ENCODE results near the gene KCNMA1.

Gene KCNMA1

GRCh38 chr10:77313066-77313750 is 324.4 kb downstream of the KCNMA1 start:
- no peak for DNase-seq

DNA sequence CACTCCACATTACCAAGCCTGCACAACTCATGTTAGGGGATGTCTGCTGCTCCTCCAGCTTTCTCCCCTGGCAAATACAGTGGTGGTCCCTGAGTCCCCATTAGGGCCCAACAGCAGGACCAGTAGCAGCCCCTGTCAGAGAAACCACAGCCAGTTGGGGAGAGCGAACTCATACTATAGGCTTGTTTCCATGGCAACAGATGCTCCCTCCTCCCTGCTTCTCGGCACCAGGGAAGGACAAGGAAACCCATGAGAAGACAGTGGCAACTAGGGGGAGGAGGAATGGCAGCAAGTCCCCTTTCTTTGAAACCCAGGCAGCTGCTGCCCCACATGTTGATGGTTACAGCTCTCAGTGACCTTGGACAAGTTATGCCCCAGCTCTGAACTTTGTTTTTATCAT is 326.4 kb downstream of the KCNMA1 start:
- no peak for DNase-seq

DNA sequence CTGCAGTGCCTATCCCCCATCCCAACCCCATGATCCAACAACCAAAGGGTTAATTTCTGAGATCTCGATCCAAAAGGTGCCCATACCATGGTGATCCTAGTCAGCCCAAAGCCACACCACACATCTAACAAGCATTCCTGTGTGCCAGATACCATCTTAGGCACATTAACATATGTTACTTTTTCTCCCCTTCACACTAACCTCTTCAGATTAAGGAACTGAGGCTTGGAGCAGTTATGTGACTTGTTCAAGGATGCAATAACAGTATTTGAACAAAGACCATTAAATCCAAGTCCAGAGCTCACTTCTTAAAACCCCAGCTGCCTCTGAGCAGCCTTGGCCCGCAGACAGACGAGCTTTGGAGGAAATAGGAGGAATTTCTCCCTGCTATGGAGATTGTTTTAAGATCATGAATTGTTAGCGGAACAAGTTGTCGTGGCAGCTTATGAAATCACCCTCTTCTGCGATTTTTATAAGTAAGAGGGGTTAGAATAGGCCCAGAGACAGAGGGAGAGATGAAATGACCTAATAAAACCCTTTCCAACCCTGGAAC is 327.2 kb downstream of the KCNMA1 start:
- DNase-seq = no peak

DNA sequence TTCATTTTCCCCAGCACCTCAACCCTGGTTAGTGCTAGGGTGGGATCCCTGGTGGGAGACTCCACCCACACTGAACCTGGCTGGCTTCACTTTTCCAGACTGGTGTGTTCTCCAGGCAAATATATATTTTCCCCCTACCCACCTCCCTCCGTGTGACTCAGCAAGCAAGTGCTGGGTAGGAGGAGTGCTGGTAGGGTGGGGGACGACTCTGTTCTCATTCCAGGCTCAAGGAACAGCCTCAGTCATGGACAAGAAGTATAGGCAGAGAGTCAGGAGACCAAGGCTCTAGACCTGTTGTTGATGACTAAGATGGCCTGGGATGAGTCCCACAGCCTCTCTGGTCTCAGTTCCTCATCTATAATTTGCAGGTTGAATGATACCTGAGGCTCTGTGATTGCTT is 328.1 kb downstream of the KCNMA1 start:
- DNase-seq = no peak

DNA sequence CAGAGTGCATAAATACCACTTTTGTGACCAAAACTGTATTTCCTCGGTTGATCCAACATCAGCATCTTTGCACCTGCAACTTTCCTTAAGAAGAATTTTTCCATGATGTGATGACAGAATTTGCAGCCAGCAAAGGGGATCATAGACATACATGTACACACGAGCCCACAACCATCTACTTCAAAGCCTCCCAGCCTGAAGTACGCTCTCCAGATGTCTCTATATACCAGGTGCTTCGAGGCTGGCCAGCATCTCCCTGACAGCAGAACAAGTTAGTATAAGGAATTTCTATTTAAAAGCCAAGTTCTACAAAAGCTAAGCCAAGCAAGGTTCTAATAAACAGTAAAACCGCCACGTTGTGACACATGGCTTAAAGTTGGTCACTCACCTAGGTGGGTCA is 328.5 kb downstream of the KCNMA1 start:
- no peak for DNase-seq

DNA sequence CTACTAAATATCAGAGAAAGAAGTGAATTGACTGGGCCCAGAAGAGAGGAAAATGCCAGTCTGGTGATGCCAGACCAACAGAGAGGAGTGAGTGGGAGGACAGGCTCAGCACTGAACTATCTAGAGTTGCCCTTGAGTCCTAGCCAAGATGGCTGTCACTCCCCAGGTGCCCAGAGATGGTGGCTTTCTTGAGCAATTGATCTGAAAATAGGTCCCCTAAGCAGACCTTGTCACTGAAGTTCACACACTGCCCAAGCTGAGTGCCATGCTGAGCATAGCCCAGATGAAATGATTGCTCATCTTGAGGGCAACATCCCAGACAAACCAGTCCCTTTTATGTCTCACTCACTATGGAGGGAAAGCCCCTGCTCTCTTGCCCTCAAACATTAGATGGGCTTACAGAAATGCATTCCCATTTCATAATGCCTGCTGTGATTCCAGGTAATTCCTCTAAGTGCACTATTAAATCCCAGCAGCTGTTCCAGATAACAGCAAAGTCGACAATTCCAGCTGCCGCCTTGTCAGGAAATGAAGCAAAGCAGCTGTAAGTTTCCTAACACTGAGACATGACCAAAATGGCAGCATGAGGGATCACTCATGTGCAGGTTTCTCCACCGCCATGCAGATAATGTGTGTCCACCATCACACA is 329.4 kb downstream of the KCNMA1 start:
- DNase-seq = no peak

DNA sequence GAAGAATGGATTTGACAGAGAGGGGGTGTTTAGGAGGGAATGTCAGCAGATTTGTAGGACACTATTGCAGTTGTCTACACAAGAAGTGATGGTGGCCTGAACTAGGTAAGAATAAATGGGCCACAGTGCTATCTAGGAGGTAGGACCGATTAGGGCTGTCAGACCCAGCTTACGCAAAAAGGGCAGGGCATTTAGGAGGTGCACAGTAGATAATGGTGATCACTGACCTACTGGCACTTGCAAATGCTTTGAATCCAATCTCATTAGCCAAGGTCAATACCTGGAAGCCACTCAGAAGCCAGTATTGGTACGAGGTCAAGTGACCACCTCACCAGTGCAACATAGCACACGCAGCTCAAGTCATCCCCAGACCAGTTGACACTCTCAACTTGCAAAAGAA is 330.9 kb downstream of the KCNMA1 start:
- DNase-seq = no peak

DNA sequence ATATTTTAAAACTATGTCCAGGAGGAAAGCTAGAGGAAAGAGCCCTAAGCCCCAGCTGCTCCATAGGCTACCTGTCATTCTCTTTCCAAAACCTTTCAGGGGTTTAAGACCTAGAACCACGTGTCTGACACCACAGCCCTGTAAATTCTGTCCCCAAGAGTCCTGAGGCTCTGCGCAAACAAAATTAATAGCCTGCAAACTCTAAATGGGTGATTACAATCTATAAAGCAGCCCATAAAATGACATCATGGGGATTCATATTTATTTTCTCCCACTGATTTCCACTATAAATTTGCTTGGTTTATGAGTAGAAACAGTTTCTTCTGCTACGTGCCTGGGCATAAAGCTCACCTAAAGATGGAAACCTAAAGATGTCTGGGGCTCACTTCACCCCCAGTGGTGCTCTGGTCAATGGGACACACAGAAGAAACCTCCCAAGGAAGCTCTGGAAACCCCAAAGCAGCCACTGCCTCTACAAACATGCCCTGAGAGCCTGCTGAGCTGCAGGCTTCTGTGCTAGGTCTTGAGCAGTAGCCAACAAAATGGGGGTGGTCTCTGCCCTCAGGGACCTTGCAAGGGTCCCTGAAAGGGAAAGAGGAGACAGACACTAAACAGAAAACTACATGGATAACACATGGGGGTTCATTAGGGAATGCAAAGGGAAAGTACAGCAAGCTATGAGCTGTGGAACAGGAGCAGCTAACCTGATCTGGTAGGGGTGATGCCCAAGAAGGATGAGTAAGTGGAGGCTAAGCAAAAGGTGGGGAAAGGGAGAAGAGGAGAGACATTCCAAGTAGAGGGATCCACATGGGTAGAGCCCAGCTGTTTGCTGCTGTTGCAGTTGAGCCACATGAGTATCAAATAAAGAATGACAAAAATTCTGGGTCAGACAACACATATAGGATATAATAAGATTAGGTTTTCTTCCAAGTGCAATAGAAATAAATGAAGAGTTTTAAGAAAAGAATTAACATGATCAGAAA is 331.7 kb downstream of the KCNMA1 start:
- DNase-seq = no peak

DNA sequence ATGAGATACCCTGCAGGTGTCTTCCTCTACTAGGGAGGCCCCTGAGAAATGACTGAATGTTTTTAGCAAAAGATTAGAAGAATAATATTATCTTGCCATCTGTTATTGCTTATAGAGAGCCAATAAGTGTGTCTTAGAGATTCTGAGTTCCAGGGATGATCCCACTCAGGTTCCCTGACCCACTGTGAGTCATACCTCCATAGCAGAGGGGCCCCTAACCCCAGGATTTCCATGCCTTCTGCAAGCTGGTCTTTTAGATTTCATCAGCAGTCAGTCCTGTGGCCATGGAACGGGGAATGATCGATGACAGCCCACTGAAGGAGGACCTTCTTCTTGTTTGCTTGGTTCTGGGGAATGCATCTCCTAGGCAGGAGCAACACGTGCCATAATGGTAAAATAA is 333.4 kb downstream of the KCNMA1 start:
- DNase-seq = no peak

DNA sequence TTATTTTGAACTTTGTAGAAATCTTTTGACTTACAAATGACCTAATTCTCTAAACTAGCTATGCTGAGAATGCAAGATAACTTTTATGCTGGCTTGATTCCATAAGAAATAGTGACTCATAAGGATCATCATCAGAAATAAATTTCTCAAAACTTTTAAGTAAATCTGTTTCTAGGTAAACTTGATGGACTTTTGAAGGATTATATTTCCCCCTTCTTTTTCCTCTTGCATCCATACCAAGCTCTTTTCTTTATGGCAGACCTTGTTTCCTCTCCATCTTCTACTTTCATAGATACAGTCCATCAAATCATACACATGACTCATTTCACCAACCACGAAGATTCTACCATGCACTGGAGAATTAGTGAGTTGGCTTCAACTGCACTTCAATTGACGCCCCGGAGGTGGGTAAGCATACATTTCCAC is 336.3 kb downstream of the KCNMA1 start:
- DNase-seq = no peak

GRCh38 chr10:77300682-77301302 is 336.8 kb downstream of the KCNMA1 start:
- DNase-seq = no peak

- no peak for DNase-seq
Measured at GRCh38 chr10:77299320-77299719, 338.3 kb downstream of the KCNMA1 start.

DNA sequence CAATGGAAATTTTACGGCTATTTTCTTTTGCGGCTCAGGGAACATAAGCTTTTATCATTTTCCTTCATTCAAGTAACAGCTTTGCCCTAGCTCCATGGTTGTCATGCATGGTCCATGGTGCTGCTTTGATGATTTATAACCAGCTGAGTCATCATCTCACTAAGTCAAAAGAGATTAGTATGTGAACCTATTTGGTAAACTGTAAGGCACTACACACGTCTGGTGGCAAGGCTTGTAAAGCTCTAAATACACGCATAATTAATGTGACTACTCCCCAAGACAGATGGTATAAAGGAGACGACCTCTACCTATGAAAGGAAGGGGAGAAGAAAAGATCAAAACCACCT is 340.2 kb downstream of the KCNMA1 start:
- no peak for DNase-seq

GRCh38 chr10:77296534-77297392 is 340.8 kb downstream of the KCNMA1 start:
- DNase-seq = no peak

- no peak for DNase-seq
Measured at GRCh38 chr10:77293773-77294172, 343.8 kb downstream of the KCNMA1 start.

DNA sequence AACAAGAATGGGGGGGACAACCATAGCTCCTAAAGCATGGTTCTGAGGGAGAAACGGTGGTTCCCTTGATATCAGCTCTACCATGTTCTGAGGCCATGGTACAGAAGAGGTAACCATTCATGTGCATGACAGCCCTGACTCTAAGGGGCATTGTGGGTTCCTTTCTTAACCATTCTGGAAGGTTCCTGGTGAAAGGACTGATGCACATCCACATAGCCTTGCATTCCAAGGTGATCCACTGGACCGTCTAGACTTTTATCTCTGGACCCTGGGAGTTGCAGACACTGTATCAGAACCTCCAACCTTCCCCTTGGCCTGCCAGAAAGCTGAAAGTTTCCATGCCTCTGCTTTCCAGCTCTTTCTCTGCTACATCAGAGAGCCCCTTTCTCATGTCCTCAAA is 344.3 kb downstream of the KCNMA1 start:
- no peak for DNase-seq

DNA sequence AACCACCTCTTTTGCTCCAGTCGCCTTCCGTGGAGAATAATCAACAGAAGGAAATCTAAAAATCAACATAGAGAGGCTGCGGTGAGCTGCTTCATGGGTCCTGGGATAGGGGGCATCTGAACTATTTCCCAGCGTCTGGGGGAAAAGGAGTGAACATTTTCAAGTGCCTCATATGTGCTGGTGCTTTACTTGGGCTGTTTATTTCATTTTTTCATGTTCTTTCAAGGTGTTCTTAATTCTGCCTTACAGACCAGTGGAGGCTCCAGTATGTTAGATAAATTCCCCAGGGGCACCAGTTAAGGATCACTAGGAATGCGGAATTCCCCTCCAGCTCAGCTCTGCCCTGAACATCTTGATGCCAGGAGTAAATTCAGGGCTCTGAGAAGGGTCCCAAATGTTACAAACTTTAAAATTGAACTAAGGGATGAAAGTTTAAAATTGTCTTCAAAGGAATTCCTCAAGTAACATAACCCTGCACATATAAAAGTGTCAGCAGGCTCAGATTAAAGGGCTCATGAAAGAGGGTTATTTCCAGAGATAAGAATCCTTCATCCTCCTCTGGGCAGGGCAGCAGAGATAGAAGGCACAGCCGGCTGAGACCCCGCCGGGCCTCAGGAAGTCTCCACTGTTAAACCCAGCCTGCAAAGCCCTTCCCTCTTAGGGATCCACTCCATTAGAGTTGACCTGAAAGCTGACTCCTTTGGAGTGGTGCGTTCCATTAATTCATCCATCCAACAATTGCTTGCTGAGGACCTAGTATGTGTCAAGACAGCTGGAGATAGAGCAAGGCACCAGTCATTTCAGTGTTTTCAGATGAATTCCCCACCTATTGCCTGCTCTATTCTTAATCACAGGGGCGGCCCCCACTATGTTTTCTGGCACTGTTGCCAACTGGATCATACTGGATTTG is 345.8 kb downstream of the KCNMA1 start:
- no peak for DNase-seq

DNA sequence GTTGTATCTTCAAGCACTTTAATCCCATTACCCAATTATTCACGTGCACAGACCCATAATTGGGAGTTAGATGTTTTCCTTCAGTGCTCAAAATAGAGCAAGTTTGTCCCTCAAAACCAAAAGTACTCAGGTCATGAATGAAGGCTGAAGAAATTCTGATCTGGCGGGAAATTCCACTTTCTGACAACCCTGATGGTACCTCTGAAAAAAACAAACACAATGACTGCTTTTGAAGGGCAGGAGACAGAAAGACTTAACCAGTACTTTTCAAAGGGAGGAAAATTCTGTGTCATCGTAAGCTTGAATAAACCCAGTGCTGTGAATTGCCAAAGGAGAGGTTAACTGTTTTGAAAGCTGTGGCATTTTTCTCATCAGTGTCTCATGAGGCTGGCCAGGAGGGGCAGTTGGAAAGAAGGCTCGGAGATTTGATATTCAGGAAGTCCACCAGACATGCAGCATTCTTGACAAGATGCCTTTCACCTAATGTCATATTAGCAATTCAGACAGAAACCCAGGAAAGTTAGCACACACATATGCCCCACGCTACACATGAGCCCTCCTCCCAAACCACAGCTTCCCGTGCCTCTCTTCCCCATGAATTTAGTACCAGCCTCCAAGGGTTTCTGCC is 347.0 kb downstream of the KCNMA1 start:
- no peak for DNase-seq

DNA sequence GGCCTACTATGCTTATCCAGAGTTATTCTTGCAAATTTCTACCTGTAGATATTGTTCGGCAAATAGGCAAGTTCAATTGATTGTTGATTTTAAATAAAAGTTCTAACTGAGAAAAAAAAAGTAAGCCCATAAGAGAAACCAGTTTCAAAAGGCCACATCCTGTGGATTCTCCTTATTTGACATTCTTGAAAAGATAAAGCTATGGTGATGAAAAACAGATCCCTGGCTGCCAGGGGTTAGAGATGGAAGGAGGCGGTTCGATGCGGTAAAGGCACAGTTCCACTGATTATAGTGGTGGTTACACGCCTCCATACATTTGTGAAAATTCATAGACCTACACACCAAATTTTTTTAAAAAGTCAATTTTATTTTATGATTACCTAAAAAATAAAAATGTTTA is 347.8 kb downstream of the KCNMA1 start:
- DNase-seq = no peak

DNA sequence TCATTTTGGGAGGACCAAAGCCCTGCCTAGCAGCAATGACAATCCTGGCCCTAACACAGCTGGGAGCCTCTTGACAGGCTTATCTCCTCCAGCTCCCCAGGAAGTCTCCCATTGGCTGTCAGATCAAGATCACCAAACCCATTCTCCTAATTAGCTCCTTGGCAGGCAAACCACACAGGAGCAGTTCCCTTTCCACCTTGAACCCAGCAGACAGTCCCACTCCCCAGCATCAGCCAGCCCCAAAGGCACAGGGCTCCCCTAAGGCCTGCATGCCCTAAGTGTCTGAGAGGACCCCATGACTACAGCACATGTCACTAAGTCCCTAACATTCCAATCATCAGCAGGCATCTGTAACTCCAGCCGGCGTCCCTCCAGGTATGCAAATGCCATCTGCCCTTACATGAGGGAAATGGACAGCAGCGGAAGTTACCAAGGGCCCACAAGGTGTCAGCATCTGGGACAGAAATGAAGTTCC is 348.5 kb downstream of the KCNMA1 start:
- DNase-seq = no peak
